ENCODE measurements around the gene TNRC6A. TPM values are rescaled to one million over a fixed set of nuclear protein-coding genes. Genes with fewer than 3 reads are reported as not detected.

Gene TNRC6A
- total and polyA plus RNA-seq, 2 experiments from 2014 or later, result 93.1 to 124 TPM

Other genes with a start within 250 kb of the TNRC6A start
- 72.7 and 88.9 TPM in 2 replicates for gene RBBP6, start 190.1 kb upstream of the TNRC6A start, total RNA-seq (2014; rRNA removed; shearing (Covaris generic))
- 40.2 and 40.7 TPM in 2 replicates for gene RBBP6, start 190.1 kb upstream of the TNRC6A start, polyA plus RNA-seq (2016; fragmentation: Nextera tagmentation; extraction: Ambion mirVana)
- 0.07 TPM in 1 of 2 replicates, not detected in the other for gene SLC5A11, start 116.3 kb downstream of the TNRC6A start, total RNA-seq (2014; rRNA removed; shearing (Covaris generic))
- 0.10 TPM in 1 of 2 replicates, not detected in the other for gene SLC5A11, start 116.3 kb downstream of the TNRC6A start, polyA plus RNA-seq (2016; fragmentation: Nextera tagmentation; extraction: Ambion mirVana)